DOHH2 (cell line): Measurements from ENCODE around the gene GSK3B.
"Not testable (repeated sequence)": the region's sequence is repeated elsewhere in the genome, so short reads cannot be mapped to it uniquely, and the experiment has no call there.

Experiments used
- H3F3A ChIP-seq: fragments of 200-600 bp; sonication (generic), shearing (Covaris generic); 2 replicates; pipeline ENCODE4 v1.6.0; 2016; ENCODE audit warnings: antibody characterized with exemption, mild to moderate bottlenecking; ENCODE audit not compliant: control insufficient read depth, insufficient read depth
- H3K27ac ChIP-seq: fragments of 200-600 bp; sonication (generic); 2 replicates; pipeline ENCODE4 v1.5.1; 2014; ENCODE audit warnings: low read depth, mild to moderate bottlenecking, low read length, moderate library complexity
- H3K27me3 ChIP-seq: fragments of 200-600 bp; sonication (generic); 2 replicates; pipeline ENCODE4 v1.6.1; 2014; ENCODE audit warnings: mild to moderate bottlenecking, low read length, mixed read lengths; ENCODE audit not compliant: control insufficient read depth
- H3K36me3 ChIP-seq: fragments of 200-600 bp; sonication (generic); 2 replicates; pipeline ENCODE4 v1.6.1; 2014; ENCODE audit warnings: mild to moderate bottlenecking, low read length, moderate library complexity, mixed read lengths; ENCODE audit not compliant: control insufficient read depth
- H3K4me1 ChIP-seq: fragments of 200-600 bp; sonication (generic); 2 replicates; pipeline ENCODE4 v1.6.1; 2014; ENCODE audit warnings: mild to moderate bottlenecking, low read length, mixed read lengths; ENCODE audit not compliant: control insufficient read depth
- H3K4me2 ChIP-seq: fragments of 200-600 bp; sonication (generic); 2 replicates; pipeline ENCODE4 v1.6.0; 2014; ENCODE audit warnings: mild to moderate bottlenecking, low read length, moderate library complexity
- H3K4me3 ChIP-seq: fragments of 200-600 bp; sonication (generic); 2 replicates; pipeline ENCODE4 v1.5.1; 2014; ENCODE audit warnings: mild to moderate bottlenecking, low read length, mixed read lengths
- H3K79me2 ChIP-seq: fragments of 200-600 bp; sonication (generic); 2 replicates; pipeline ENCODE4 v1.6.1; 2014; ENCODE audit warnings: mild to moderate bottlenecking, low read length, mixed read lengths; ENCODE audit not compliant: control insufficient read depth
- H3K9me2 ChIP-seq: fragments of 200-600 bp; sonication (generic); replicated peaks from 2 replicates; pipeline ENCODE4 v1.6.1; 2014; ENCODE audit warnings: mild to moderate bottlenecking, low read length, mixed read lengths; ENCODE audit not compliant: control insufficient read depth
- H3K9me3 ChIP-seq: fragments of 200-600 bp; sonication (generic); 2 replicates; pipeline ENCODE4 v1.6.1; 2014; ENCODE audit warnings: antibody characterized with exemption, low read length, mixed read lengths; ENCODE audit not compliant: control insufficient read depth, insufficient read depth
- H4K20me1 ChIP-seq: fragments of 200-600 bp; sonication (generic); 2 replicates; pipeline ENCODE4 v1.6.0; 2014; ENCODE audit warnings: low read depth, mild to moderate bottlenecking, antibody characterized with exemption, low read length, moderate library complexity; ENCODE audit not compliant: control insufficient read depth, insufficient read depth
- EZH2phosphoT487 ChIP-seq: fragments of 200-600 bp; sonication (generic); IDR thresholded peaks from 2 replicates; pipeline ENCODE4 v1.6.1; 2017; ENCODE audit warnings: borderline replicate concordance, mild to moderate bottlenecking, antibody characterized with exemption, low read length, moderate library complexity, mixed read lengths
- TF ChIP-seq, protein P1 (sequence below): fragments of 200-600 bp; sonication (generic); IDR thresholded peaks from one replicate; pipeline ENCODE4 v1.5.1; 2014; ENCODE audit warnings: antibody characterized with exemption, mild to moderate bottlenecking, low read depth, low read length; ENCODE audit not compliant: poor library complexity, severe bottlenecking

Gene GSK3B

DNA sequence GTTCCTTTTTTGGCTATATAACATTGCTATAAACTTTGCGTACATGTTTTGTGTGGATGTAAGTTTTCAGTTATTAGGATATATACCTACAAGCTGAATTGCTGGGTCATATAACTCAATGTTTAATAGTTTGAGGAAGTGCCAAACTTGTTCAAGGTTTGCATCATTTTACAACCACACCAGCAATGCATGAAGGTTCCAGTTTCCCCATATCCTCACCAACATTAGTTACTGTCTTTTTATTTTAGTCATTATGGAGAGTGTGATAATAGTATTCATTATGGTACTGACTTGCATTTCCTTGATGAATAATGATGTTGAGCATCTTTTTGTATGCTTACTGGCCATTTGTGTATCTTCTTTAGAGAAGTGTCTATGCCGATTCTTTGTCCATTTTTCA, 200.1 kb downstream of the GSK3B start:
- no peaks in the 10 kb centered on the region for H3K27me3 ChIP-seq
- H3K4me3 ChIP-seq: no peak overlapping the region
- no peaks in the 10 kb centered on the region for H3K9me2 ChIP-seq
- no peak for TF ChIP-seq EZH2phosphoT487
- TF ChIP-seq, protein P1, sequence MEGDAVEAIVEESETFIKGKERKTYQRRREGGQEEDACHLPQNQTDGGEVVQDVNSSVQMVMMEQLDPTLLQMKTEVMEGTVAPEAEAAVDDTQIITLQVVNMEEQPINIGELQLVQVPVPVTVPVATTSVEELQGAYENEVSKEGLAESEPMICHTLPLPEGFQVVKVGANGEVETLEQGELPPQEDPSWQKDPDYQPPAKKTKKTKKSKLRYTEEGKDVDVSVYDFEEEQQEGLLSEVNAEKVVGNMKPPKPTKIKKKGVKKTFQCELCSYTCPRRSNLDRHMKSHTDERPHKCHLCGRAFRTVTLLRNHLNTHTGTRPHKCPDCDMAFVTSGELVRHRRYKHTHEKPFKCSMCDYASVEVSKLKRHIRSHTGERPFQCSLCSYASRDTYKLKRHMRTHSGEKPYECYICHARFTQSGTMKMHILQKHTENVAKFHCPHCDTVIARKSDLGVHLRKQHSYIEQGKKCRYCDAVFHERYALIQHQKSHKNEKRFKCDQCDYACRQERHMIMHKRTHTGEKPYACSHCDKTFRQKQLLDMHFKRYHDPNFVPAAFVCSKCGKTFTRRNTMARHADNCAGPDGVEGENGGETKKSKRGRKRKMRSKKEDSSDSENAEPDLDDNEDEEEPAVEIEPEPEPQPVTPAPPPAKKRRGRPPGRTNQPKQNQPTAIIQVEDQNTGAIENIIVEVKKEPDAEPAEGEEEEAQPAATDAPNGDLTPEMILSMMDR: no peak
- no peaks in the 10 kb centered on the region for H3K79me2 ChIP-seq
- H4K20me1 ChIP-seq: no peaks in the 10 kb centered on the region
- H3K36me3 ChIP-seq: peaks cover 11% of the 10 kb centered on the region
- no peak overlapping the region for H3K27ac ChIP-seq
- H3K9me3 ChIP-seq: no peaks in the 10 kb centered on the region
- peaks cover 3% of the 10 kb centered on the region for H3F3A ChIP-seq
- H3K4me2 ChIP-seq: no peak overlapping the region
- no peaks in the 10 kb centered on the region for H3K4me1 ChIP-seq

- Histone ChIP-seq H3K9me2 (no peaks in the 10 kb centered on the region), H3K9me3 (0 out of 2 replicates have a peak, but pooled peaks cover 3% of the 10 kb centered on the region), H3K27ac (no peak overlapping the region), H4K20me1 (no peaks in the 10 kb centered on the region), H3K79me2 (no peaks in the 10 kb centered on the region), H3K27me3 (no peaks in the 10 kb centered on the region), H3F3A (peaks cover 3% of the 10 kb centered on the region), H3K36me3 (peaks cover 13% of the 10 kb centered on the region), H3K4me1 (no peaks in the 10 kb centered on the region), H3K4me3 (no peak overlapping the region), H3K4me2 (no peak overlapping the region)
- TF ChIP-seq EZH2phosphoT487: no peak
- TF ChIP-seq, protein P1: no peak
Measured at GRCh38 chr3:119893769-119894168, 200.5 kb downstream of the GSK3B start.

- H4K20me1 ChIP-seq: no peaks in the 10 kb centered on the region
- H3K79me2 ChIP-seq: no peaks in the 10 kb centered on the region
- H3K4me2 ChIP-seq: no peak overlapping the region
- peaks cover 3% of the 10 kb centered on the region for H3F3A ChIP-seq
- H3K27ac ChIP-seq: no peak overlapping the region
- H3K36me3 ChIP-seq: peaks cover 14% of the 10 kb centered on the region
- H3K9me3 ChIP-seq: 0 out of 2 replicates have a peak, but pooled peaks cover 7% of the 10 kb centered on the region
- no peaks in the 10 kb centered on the region for H3K27me3 ChIP-seq
- H3K9me2 ChIP-seq: no peaks in the 10 kb centered on the region
- no peak overlapping the region for H3K4me3 ChIP-seq
- TF ChIP-seq EZH2phosphoT487: no peak
- TF ChIP-seq, protein P1: peak; percentile 71
- no peaks in the 10 kb centered on the region for H3K4me1 ChIP-seq
Measured at GRCh38 chr3:119891944-119892721, 202.1 kb downstream of the GSK3B start.

GRCh38 chr3:119888681-119889080, 205.6 kb downstream of the GSK3B start:
- not testable (repeated sequence) for H3K4me1 ChIP-seq, H3K4me3 ChIP-seq, H3K4me2 ChIP-seq, H3F3A ChIP-seq, H3K79me2 ChIP-seq, H3K9me3 ChIP-seq, H3K27ac ChIP-seq, H3K27me3 ChIP-seq, H3K9me2 ChIP-seq, H4K20me1 ChIP-seq
- H3K36me3 ChIP-seq: peaks cover 21% of the 10 kb centered on the region
